HG02642 (cell line): ENCODE data around the gene RAB1A.

Experiments used
- ATAC-seq: cut with Tn5 transposase; IDR thresholded peaks from one replicate; pipeline ENCODE4 v1.9.1; 2021; ENCODE audit warnings: mild to moderate bottlenecking; ENCODE audit not compliant: unreplicated experiment, poor library complexity

The RAB1A gene

GRCh38 chr2:65064728-65065552, 65.0 kb downstream of the RAB1A start:
- ATAC-seq = peak; percentile 88

GRCh38 chr2:65062843-65063825, 66.8 kb downstream of the RAB1A start:
- ATAC-seq = no peak

GRCh38 chr2:65061910-65062339, 68.0 kb downstream of the RAB1A start:
- ATAC-seq = no peak

- no peak for ATAC-seq
Observed at GRCh38 chr2:65061146-65061909, 68.6 kb downstream of the RAB1A start.

- no peak for ATAC-seq
Observed at GRCh38 chr2:65059071-65059470, 70.8 kb downstream of the RAB1A start.

GRCh38 chr2:65057391-65058052, 72.4 kb downstream of the RAB1A start:
- no peak for ATAC-seq

- ATAC-seq = no peak
Observed at GRCh38 chr2:65057054-65057375, 72.9 kb downstream of the RAB1A start.

GRCh38 chr2:65056215-65057053, 73.5 kb downstream of the RAB1A start, which contains the start of gene CEP68:
TSS of gene CEP68 (plus strand) at chr2:65056416. CDS start at chr2:65069445, 13,029 bp downstream.
- peak; percentile 90 for ATAC-seq

- peak; percentile 38 for ATAC-seq
Observed at GRCh38 chr2:65055422-65056214, 74.3 kb downstream of the RAB1A start.

- ATAC-seq = no peak
Observed at GRCh38 chr2:65054749-65055421, 75.0 kb downstream of the RAB1A start.

GRCh38 chr2:65053199-65053598, 76.7 kb downstream of the RAB1A start:
- peak; percentile 44 for ATAC-seq

- ATAC-seq = no peak
Observed at GRCh38 chr2:65050931-65051330, 79.0 kb downstream of the RAB1A start.

GRCh38 chr2:65049010-65049639, 80.8 kb downstream of the RAB1A start:
- ATAC-seq = no peak

GRCh38 chr2:65046633-65047407, 83.1 kb downstream of the RAB1A start:
- no peak for ATAC-seq

GRCh38 chr2:65045651-65046050, 84.3 kb downstream of the RAB1A start:
- no peak for ATAC-seq

- ATAC-seq = no peak
Observed at GRCh38 chr2:65044097-65044735, 85.7 kb downstream of the RAB1A start.
